Measurements from ENCODE around the gene LTB4R.

The LTB4R gene

DNA sequence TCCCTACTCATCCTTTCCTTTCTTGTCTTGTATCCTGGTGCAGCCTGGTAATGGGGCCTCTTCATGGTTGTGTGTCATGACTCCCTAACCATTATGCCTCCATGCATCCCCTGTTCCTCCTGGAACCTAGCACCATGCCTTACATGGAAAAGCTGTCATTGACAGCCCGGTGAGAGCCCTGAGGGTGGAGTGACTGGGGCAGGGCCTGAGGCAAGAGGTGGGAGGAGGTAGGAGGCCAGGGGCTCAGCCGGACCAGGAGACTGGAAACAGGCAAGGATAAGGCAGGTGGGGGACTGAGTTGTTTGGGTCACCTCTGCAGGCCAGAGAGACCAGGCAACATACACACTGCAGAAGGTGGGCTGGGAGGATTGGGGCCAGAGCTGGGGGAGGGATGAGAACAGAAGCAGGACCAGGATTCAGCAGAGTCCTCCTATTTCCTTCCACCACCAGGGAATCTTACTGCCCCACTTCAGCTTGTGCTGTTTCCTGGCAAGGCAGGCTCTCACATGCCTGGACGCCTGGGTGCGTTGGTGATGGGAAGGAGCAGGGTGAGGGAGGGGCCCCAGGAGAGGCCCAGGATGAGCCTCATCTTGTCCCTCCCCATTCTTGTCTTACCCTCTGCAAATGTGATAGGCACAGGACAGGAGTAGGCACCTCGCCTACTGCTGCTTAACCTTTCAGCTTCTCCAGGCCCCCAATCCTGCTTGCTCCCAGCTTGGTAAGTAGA is 1.6 kb upstream of the LTB4R start, which contains the start of gene LTB4R2:
Gene LTB4R2, plus strand, starts transcription at position 603 of the 727 bp plus-strand sequence. CDS start 525 bp downstream, outside the sequence.
- TF ChIP-seq, protein P1, sequence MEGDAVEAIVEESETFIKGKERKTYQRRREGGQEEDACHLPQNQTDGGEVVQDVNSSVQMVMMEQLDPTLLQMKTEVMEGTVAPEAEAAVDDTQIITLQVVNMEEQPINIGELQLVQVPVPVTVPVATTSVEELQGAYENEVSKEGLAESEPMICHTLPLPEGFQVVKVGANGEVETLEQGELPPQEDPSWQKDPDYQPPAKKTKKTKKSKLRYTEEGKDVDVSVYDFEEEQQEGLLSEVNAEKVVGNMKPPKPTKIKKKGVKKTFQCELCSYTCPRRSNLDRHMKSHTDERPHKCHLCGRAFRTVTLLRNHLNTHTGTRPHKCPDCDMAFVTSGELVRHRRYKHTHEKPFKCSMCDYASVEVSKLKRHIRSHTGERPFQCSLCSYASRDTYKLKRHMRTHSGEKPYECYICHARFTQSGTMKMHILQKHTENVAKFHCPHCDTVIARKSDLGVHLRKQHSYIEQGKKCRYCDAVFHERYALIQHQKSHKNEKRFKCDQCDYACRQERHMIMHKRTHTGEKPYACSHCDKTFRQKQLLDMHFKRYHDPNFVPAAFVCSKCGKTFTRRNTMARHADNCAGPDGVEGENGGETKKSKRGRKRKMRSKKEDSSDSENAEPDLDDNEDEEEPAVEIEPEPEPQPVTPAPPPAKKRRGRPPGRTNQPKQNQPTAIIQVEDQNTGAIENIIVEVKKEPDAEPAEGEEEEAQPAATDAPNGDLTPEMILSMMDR (IDR thresholded peaks at IDR 0.05; ENCODE audit: insufficient read depth, low read length, missing control alignments): no peak
- POLR2A ChIA-PET: interaction anchor here (0.7 to 1.5 kb wide), 2 partner anchors 67 to 121 kb away, joined by 3 to 8 read pairs; no protein-coding TSS in a partner anchor
- CTCF ChIA-PET: interaction anchor here (0.8 to 37.5 kb wide), 16 partner anchors 5 to 252 kb away, joined by 3 to 688 read pairs (median 8); partner anchors contain the start of genes ADCY4, CBLN3, CIDEB and DHRS1
- no peak for DNase-seq (ENCODE audit: low read depth, low spot score)
- H3K4me3 ChIP-seq (ENCODE audit: low read depth, low read length): peak within 1 kb of the TSS; percentile 33

DNA sequence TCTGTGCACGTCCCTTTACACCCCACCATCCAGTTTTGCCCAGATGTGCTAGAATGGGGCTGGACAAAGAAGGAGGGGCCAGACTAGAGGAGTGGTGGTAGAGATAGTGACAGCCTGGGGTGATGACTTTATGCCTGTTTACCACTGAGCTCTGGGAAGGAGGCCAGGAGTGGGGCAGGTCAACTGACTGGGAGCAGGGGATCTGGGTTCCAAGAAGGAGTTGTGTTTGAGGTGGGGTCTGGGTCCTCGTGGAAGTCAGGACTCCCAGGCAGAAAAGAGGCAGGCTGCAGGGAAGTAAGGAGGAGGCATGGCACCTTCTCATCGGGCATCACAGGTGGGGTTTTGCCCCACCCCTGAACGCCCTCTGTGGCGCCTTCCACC is 1.0 kb upstream of the LTB4R start:
- TF ChIP-seq, protein P1 (IDR thresholded peaks at IDR 0.05; ENCODE audit: insufficient read depth, low read length, missing control alignments): no peak
- CTCF ChIA-PET: interaction anchor here (0.7 to 37.5 kb wide), 13 partner anchors 6 to 174 kb away, joined by 3 to 688 read pairs (median 3); partner anchors contain the start of genes ADCY4, CBLN3, CIDEB and DHRS1
- POLR2A ChIA-PET: no interaction called here
- H3K4me3 ChIP-seq (ENCODE audit: low read depth, low read length): no peak overlapping the region; the same call in 1 of the 2 replicates
- no peak for DNase-seq (ENCODE audit: low read depth, low spot score)

DNA sequence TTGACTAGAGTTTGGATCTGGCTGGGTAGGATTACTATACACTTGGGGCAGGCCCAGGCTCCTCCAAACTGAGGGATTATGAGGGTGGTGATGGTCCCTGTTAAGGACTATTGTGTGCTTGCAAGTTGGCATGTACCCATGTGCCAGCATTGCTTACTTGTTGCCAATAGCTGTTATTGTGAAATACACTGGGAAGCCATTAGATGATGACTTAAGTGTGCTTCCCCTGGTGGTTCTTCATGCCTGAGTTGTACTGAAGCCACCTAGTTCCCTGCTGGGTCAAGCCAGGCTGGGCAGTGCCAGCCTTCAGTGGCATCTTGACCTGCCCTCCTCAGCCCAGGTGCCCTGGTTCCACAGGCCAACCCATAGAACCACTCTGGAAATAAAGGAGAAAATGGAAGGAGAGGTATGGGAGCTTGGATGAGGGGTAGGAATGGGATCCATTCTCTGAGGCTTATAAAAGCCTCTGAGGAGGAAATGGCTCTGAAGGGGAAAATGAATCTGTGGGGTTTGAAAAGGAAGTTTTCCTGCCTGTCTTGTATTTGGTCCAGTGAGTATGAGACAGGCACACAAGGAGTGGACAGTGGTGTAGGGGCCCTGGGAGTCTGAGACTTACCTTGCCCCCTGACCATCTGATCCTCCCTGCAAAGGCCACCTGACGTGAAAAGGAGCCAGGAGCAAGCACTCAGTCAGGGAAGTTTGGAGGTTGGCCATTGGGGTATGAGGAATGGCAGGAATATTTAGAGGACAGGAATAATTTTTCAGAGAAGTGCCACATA is 724 bp downstream of the LTB4R start:
- H3K4me3 ChIP-seq (ENCODE audit: low read depth, low read length): no peak overlapping the region
- POLR2A ChIA-PET: interaction anchor here (1.1 kb wide), 1 partner anchor 118 kb away, joined by 4 read pairs; no protein-coding TSS in a partner anchor

DNA sequence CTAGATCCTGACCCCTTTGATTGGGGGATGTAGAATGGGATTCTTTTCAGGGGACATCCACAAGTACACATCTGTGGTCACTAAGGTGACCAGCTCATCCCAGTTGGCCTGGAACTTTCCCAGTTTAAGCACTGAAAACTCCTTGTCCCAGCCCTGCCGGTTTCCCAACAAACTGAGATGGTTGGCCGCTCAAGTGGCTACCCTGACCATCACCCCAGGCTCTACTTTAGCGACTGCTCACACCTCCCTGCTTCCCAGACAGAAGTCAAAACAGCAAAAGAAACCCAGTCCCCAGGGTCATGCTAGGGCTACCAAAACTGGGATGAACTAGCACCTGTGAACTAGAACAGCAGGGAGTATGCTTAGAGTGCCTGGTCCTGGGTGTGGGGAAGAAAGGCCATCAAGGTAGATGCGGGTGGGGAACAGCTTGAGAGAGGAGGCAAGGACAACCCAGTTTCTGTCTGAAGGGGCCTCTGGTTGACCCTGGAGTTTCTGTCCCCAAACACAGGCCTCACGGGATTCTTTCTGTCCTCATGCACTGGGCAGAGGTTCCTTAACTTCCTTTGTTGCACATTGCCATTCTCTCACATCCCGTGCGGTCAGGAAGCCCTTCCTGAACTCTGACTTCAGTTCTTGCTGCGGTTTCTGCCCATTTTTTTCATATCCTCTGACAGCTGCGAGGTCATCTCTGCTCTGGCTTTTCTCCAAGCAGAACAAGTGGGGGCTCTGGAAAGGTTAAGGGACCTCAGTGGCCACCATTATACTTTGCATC is 1.6 kb downstream of the LTB4R start:
- ChIA-PET POLR2A (interaction anchor here (1.0 kb wide), 1 partner anchor 71 kb away, joined by 3 read pairs; the partner anchor contains the start of gene TINF2), CTCF (interaction anchor here (8.7 to 37.5 kb wide), 4 partner anchors 8 to 120 kb away, joined by 118 to 688 read pairs (median 534); partner anchors contain the start of genes ADCY4, CBLN3, CIDEB and DHRS1)
- TF ChIP-seq, protein P1 (IDR thresholded peaks at IDR 0.05; ENCODE audit: insufficient read depth, low read length, missing control alignments): no peak
- DNase-seq (ENCODE audit: low read depth, low spot score): no peak
- H3K4me3 ChIP-seq (ENCODE audit: low read depth, low read length): no peak overlapping the region

More for the DNA sequence above, 724 bp downstream of the LTB4R start:
- no peak for DNase-seq (ENCODE audit: low read depth, low spot score)
- CTCF ChIA-PET: interaction anchor here (8.7 to 37.5 kb wide), 4 partner anchors 8 to 121 kb away, joined by 118 to 688 read pairs (median 534); partner anchors contain the start of genes ADCY4, CBLN3, CIDEB and DHRS1
- TF ChIP-seq, protein P1 (IDR thresholded peaks at IDR 0.05; ENCODE audit: insufficient read depth, low read length, missing control alignments): no peak

DNA sequence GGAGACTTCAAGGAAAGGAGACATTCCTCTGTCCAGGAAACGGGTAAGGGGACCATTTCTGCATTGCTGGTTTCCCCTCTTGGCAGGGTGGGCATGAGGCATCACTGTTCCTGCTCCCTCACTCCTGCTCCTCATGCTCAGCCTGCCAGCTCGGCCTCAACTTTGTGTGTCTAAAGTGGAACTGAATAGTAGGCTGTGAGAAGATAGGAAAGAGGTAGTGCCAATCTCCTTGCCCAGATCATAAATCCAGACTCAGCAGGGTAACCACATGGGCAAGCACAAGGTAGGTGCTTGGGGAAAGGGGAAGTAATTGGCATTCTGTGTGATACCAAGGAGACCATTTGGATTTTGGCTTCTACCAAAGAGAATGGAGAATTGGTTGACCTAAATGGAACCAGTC is 2.6 kb downstream of the LTB4R start:
- CTCF ChIA-PET: interaction anchor here (18.8 to 37.5 kb wide), 3 partner anchors 9 to 119 kb away, joined by 380 to 688 read pairs (median 688); partner anchors contain the start of genes ADCY4, CBLN3, CIDEB and DHRS1
- H3K4me3 ChIP-seq (ENCODE audit: low read depth, low read length): no peak overlapping the region
- POLR2A ChIA-PET: interaction anchor here (1.0 kb wide), 1 partner anchor 72 kb away, joined by 3 read pairs; the partner anchor contains the start of gene TINF2
- DNase-seq (ENCODE audit: low read depth, low spot score): no peak
- TF ChIP-seq, protein P1 (IDR thresholded peaks at IDR 0.05; ENCODE audit: insufficient read depth, low read length, missing control alignments): no peak

Data from AG04449 (cell line).